ENCODE results near the gene CHRNB2. TPM values are rescaled to one million over a fixed set of nuclear protein-coding genes. Genes with fewer than 3 reads are reported as not detected.

CHRNB2 gene
- total RNA-seq, 1 experiment from 2014 or later = not detected

- Histone ChIP-seq H3K9me2 (ENCODE audit: insufficient read depth) (no peaks in the 10 kb centered on the region), H3K27ac (no peak overlapping the region), H3K4me3 (no peak overlapping the region), H3K4me1 (replicated peaks; ENCODE audit: insufficient read depth) (peaks cover 7% of the 10 kb centered on the region), H3K27me3 (ENCODE audit: insufficient read depth, low read depth) (peaks cover 29% of the 10 kb centered on the region), H3K9me3 (ENCODE audit: insufficient read depth, low read depth) (no peaks in the 10 kb centered on the region), H4K20me1 (ENCODE audit: insufficient read depth) (no peaks in the 10 kb centered on the region; the same call in 1 of the 2 replicates), H3K79me2 (ENCODE audit: low read depth) (peaks cover 35% of the 10 kb centered on the region), H3K36me3 (ENCODE audit: low read depth) (no peaks in the 10 kb centered on the region), H2AFZ (no peak overlapping the region; the same call in none of the 2 replicates), H3K4me2 (no peak overlapping the region), H3F3A (ENCODE audit: insufficient read depth, low read depth) (no peaks in the 10 kb centered on the region)
- ChIA-PET CTCF (no interaction called here), POLR2A (ENCODE audit: unreplicated experiment) (no interaction called here)
- TF ChIP-seq CTCF (conservative IDR thresholded peaks at IDR 0.05) (no peak), EZH2 (IDR thresholded peaks at IDR 0.05; ENCODE audit: low read depth) (no peak)
- BruUV-seq (replicated peaks) = no TSS peak
- intact Hi-C loops (cut with micrococcal nuclease; ENCODE audit: unreplicated experiment) = loop anchor here (5.0 kb wide), 1 partner anchor 308 kb away; the partner anchor contains the start of gene PMVK
- DNase-seq = no peak
Observed at GRCh38 chr1:154629061-154629674, 61.6 kb downstream of the CHRNB2 start.

Other genes with a start within 250 kb of the CHRNB2 start
- not detected in 2 replicates for gene AQP10, start 246.7 kb upstream of the CHRNB2 start, total RNA-seq (2021)
- gene ATP8B2, start 242.3 kb upstream of the CHRNB2 start, total RNA-seq (2021) = 0.07 and 1.4 TPM in 2 replicates
- gene IL6R, start 162.4 kb upstream of the CHRNB2 start, total RNA-seq (2021) = 1.5 and 3.2 TPM in 2 replicates
- not detected in 2 replicates for gene TDRD10, start 65.6 kb upstream of the CHRNB2 start, total RNA-seq (2021)
- gene SHE, start 65.4 kb upstream of the CHRNB2 start, total RNA-seq (2021) = not detected in 2 replicates
- 52.8 and 63.3 TPM in 2 replicates for gene UBE2Q1, start 9.1 kb upstream of the CHRNB2 start, total RNA-seq (2021)
- 99.6 and 120 TPM in 2 replicates for gene ADAR, start 40.4 kb downstream of the CHRNB2 start, total RNA-seq (2021)